ENCODE data around the gene GALNT11.
A peak's percentile ranks its signal among the peaks of the same experiment; 100 is the strongest.
"Not testable (repeated sequence)": the region's sequence is repeated elsewhere in the genome, so short reads cannot be mapped to it uniquely, and the experiment has no call there.

GALNT11 gene

GRCh38 chr7:152025077-152025936 lies at the start of gene GALNT11:
Gene GALNT11, plus strand, starts transcription at chr7:152025674. Its CDS starts 68,554 bp downstream, at chr7:152094228.
- DNase-seq (ENCODE audit: extremely low read depth in 1 of 2, low read depth in 1 of 2): peak; percentile 77 to 80

DNA sequence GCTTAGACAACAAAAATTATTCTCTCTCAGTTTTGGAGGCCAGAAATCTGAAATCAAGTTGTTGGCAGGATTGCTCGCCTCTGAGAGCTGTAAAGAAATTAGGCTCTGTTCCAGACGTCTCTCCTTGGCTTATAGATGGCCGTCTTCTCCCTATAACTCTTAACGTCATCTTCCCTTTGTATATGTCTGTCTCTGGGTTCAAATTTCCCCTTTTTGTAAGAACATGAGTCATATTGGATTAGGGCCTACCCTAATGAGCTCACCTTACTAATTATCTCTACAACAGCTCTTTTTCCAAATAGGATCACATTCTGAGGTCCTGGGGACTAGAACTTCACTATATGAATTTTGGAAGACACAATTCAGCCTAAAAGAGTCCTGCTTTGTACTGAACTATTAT lies 46.9 kb upstream of the GALNT11 start:
- no peak for DNase-seq (ENCODE audit: extremely low read depth in 1 of 2, low read depth in 1 of 2)

- DNase-seq (ENCODE audit: extremely low read depth in 1 of 2, low read depth in 1 of 2): no peak
These were observed 44.3 kb upstream of the GALNT11 start for GRCh38 chr7:151981223-151981622.

GRCh38 chr7:151982806-151983205 lies 42.7 kb upstream of the GALNT11 start:
- no peak for DNase-seq (ENCODE audit: extremely low read depth in 1 of 2, low read depth in 1 of 2)

DNA sequence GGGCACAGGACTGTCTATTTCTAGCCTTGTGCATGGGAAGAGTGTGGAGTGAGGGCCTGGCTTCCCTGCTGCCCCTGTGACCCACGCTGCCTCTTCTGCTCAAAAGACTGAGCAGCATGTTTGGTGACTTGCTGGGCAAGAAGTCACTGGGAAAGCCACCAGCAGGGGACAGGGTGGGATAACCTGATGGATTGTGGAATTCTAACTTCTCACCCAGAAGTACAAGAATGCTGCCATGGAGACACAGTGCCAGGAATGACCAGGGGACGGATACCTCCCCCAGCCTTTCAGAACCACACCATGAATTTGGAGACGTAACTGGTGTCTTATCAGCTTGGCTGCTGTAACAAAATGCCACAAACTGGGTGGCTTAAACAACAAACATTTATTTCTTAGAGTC lies 40.9 kb upstream of the GALNT11 start:
- no peak for DNase-seq (ENCODE audit: extremely low read depth in 1 of 2, low read depth in 1 of 2)

- no peak for DNase-seq (ENCODE audit: extremely low read depth in 1 of 2, low read depth in 1 of 2)
These were observed 37.5 kb upstream of the GALNT11 start for GRCh38 chr7:151987748-151988529.

- peak; percentile 11 to 19 for DNase-seq (ENCODE audit: extremely low read depth in 1 of 2, low read depth in 1 of 2)
These were observed 33.1 kb upstream of the GALNT11 start for GRCh38 chr7:151992375-151992774.

- DNase-seq (ENCODE audit: extremely low read depth in 1 of 2, low read depth in 1 of 2): no peak
These were observed 31.3 kb upstream of the GALNT11 start for GRCh38 chr7:151993977-151994676.

DNA sequence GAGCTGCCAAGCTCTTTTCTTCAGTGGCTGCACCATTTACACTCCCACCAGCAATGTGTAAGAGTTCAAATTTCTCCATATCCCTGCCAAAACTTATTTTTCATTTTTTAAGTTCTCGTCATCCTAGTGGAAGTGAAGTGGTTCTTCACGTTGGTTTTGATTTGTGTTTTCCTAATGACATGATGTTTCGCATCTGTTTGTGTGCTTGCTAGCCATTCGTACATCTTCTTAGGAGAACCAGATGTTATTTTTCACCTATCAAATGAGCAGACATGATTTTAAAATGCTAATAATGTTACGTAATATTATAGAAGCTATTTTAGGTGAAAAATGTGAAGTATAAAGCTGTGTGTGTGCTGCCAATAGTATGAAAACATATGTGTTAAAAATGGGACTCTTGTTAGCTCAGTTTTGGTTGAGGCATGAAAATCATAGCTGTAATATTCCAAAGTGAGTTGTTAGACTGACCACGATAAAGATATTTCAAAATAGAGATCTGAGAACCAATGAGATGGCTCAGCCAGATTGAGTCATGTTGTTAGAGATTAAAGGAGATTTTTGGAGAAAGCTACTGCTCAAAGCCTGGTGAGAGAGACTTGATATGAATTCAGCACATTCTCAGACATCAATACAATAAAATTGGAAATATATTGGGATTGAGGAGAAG lies 25.9 kb upstream of the GALNT11 start:
- no peak for DNase-seq (ENCODE audit: extremely low read depth in 1 of 2, low read depth in 1 of 2)

DNA sequence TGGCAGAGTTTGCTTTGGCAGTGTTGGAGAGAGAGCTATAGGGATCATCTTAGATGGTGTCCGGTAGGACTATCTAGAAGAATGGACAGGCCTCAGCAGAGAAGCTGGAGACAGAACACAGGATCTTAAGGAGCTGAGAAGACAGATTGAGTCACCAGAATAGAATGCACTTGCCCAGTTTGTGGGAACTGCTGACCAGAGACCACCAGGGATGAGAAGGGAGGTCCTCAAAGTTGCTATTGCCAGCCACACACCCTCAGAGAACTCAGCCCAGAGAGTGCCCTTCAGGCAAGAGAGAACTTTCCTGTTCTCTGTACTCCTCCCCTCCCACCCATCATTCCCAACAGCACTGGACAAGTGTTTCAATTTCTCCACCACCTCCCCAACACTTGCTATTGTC lies 25.3 kb upstream of the GALNT11 start:
- DNase-seq (ENCODE audit: extremely low read depth in 1 of 2, low read depth in 1 of 2): no peak

GRCh38 chr7:152006336-152006735 lies 19.1 kb upstream of the GALNT11 start:
- no peak for DNase-seq (ENCODE audit: extremely low read depth in 1 of 2, low read depth in 1 of 2)

- no peak for DNase-seq (ENCODE audit: extremely low read depth in 1 of 2, low read depth in 1 of 2)
These were observed 13.6 kb upstream of the GALNT11 start for GRCh38 chr7:152011860-152012259.

DNA sequence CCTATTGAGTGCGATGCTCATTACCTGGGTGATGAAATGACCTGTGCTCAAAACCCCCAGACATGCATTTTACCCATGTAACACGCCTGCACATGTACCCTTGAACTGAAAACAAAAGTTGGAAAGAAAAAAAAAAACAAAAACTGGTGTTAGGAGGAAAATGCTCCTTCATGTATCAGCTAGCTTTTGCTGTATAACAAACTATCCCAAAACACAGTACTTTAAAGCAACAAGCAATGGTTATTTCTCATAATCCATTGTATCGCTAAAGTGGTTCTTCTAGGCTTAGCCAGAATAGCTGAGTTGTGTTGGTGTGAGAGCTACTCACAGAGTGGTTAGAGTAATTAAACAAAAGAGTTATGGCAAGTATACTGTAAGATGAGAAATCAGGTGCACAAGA lies 12.2 kb upstream of the GALNT11 start:
- no peak for DNase-seq (ENCODE audit: extremely low read depth in 1 of 2, low read depth in 1 of 2)

DNA sequence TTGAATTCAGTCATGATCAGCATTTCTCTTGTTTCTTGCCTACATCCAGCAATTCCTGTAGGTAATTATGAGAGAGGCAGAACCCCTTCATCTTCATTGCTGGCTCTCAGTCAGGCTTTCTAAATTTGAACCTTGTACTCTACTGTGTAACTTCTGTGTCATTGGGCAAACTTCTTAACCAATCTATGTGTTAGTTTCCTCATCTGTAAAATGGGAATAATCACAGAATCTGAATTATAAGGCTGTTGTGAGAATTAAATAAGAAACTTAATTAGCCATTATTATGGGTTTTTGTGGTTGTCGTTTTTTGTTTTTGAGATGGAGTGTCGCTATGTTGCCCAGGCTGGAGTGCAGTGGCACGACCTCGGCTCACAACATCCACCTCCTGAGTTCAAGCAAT lies 11.5 kb upstream of the GALNT11 start:
- DNase-seq (ENCODE audit: extremely low read depth in 1 of 2, low read depth in 1 of 2): no peak

DNA sequence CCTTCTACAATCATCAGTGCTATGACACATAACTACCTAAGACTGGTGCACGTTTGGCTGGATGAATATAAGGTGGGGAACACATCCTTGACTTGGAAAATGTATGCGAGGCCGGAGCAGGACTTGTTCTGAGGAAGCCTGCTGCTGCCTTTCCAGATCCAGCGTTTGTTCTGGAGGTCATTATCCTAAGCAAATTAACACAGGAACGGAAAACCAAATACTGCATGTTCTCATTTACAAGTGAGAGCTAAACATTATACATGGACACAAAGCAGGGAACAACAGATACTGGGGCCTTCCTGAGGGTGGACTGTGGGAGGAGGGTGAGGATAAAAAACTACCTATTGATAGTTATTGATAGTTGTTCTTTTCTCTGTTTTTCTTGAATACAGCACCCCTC lies 10.8 kb upstream of the GALNT11 start:
- DNase-seq (ENCODE audit: extremely low read depth in 1 of 2, low read depth in 1 of 2): no peak

GRCh38 chr7:152015600-152015999 lies 9.9 kb upstream of the GALNT11 start:
- no peak for DNase-seq (ENCODE audit: extremely low read depth in 1 of 2, low read depth in 1 of 2)

DNA sequence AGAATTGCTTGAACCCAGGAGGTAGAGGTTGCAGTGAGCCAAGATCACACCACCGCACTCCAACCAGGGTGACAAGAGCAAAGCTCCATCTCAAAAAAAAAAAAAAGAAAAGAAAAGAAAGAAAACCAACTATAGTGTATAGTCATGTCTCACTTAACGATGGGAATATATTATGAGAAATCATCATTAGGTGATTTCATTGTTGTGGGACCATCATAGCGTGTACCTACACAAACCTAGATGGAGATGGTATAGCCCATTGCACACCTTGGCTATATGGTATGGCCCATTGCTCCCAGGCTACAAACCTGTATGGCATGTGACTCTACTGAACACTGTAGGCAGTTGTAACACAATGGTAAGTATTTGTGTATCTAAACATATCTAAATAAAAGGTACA lies 8.5 kb upstream of the GALNT11 start:
- DNase-seq (ENCODE audit: extremely low read depth in 1 of 2, low read depth in 1 of 2): no peak

- DNase-seq (ENCODE audit: extremely low read depth in 1 of 2, low read depth in 1 of 2): not testable (repeated sequence)
These were observed 7.8 kb upstream of the GALNT11 start for GRCh38 chr7:152017683-152018082.

GRCh38 chr7:152021740-152022139 lies 3.7 kb upstream of the GALNT11 start:
- not testable (repeated sequence) for DNase-seq (ENCODE audit: extremely low read depth in 1 of 2, low read depth in 1 of 2)

GRCh38 chr7:152025937-152026890 lies 740 bp downstream of the GALNT11 start:
- no peak for DNase-seq (ENCODE audit: extremely low read depth in 1 of 2, low read depth in 1 of 2)

Measured in activated CD8-positive, alpha-beta memory T cell treated with anti-CD3 and anti-CD28 coated beads for 1 hour (primary cell).